Measurements from ENCODE around the gene CCDC30. TPM values are rescaled to one million over a fixed set of nuclear protein-coding genes. Genes with fewer than 3 reads are reported as not detected.

CCDC30 gene
- total and polyA plus RNA-seq, 9 of the 15 experiments (the other 6 are each of a cell fraction or from before 2014, with no cell fraction given), result 0.05 to 0.91 (median 0.24) TPM

DNA sequence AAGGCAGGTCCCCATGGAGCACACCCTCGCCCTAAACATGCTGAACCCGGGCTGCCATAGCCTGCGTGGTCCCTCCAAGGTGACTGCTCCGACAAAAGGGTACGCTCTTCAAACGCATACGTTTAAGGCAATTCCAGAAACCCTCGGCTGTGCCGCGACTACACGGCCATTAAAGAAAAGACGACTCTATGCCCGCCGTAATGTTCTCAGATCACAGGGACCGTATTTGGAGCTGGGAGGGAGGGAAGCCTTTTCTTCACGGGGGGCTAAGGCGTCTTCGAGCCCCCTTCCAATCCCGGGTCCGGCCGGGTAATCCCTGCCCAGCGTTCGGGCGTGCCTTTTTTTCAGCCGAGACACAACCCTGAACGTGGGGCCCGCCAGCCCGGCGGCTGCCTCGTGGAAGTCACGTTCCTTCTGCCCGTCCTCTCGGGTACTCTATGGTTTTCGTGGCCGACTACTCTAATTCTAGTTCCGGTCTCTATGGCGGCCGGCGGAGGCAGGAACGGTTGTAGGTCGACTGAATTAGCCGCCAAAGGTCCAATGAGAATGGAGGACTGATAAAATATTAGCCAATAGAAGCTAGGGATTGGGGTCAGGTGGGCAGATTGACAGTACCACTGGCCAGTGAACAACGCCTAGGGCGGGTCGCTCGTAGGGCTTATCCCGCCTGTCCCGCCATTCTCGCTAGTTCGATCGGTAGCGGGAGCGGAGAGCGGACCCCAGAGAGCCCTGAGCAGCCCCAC is 218.8 kb downstream of the CCDC30 start, which contains the start of gene YBX1 (continued):
- no peak for TF ChIP-seq SFPQ (IDR thresholded peaks at IDR 0.05; ENCODE audit: low read depth, low read length)
- no peak for TF ChIP-seq SMARCE1 (IDR thresholded peaks at IDR 0.05)
- no peak for TF ChIP-seq XRCC3 (IDR thresholded peaks at IDR 0.05)
- TF ChIP-seq ZNF311 (CRISPR knock-in tag; IDR thresholded peaks at IDR 0.05), result no peak
- peak; percentile 72 for TF ChIP-seq MXD1 (CRISPR knock-in tag; IDR thresholded peaks at IDR 0.05; ENCODE audit: borderline replicate concordance, poor library complexity, severe bottlenecking)
- TF ChIP-seq, protein P1, sequence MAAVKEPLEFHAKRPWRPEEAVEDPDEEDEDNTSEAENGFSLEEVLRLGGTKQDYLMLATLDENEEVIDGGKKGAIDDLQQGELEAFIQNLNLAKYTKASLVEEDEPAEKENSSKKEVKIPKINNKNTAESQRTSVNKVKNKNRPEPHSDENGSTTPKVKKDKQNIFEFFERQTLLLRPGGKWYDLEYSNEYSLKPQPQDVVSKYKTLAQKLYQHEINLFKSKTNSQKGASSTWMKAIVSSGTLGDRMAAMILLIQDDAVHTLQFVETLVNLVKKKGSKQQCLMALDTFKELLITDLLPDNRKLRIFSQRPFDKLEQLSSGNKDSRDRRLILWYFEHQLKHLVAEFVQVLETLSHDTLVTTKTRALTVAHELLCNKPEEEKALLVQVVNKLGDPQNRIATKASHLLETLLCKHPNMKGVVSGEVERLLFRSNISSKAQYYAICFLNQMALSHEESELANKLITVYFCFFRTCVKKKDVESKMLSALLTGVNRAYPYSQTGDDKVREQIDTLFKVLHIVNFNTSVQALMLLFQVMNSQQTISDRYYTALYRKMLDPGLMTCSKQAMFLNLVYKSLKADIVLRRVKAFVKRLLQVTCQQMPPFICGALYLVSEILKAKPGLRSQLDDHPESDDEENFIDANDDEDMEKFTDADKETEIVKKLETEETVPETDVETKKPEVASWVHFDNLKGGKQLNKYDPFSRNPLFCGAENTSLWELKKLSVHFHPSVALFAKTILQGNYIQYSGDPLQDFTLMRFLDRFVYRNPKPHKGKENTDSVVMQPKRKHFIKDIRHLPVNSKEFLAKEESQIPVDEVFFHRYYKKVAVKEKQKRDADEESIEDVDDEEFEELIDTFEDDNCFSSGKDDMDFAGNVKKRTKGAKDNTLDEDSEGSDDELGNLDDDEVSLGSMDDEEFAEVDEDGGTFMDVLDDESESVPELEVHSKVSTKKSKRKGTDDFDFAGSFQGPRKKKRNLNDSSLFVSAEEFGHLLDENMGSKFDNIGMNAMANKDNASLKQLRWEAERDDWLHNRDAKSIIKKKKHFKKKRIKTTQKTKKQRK (IDR thresholded peaks at IDR 0.05; ENCODE audit: borderline replicate concordance, low read depth, low read length), result peak; percentile 70; the same call in 1 of the 2 replicates
- no peak for TF ChIP-seq ZFP36 (IDR thresholded peaks at IDR 0.05; ENCODE audit: low read depth, low read length, partially characterized antibody)
- no peak for TF ChIP-seq NCOA2 (IDR thresholded peaks at IDR 0.05; ENCODE audit: partially characterized antibody in 2 of 2)
- no peak for TF ChIP-seq ZMIZ1 (IDR thresholded peaks at IDR 0.05; ENCODE audit: low read depth in 2 of 2, low read length in 2 of 2)
- TF ChIP-seq CEBPG (CRISPR knock-in tag; IDR thresholded peaks at IDR 0.05), result peak; percentile 33; the same call in 1 of the 2 replicates
- TF ChIP-seq CEBPG (tag; conservative IDR thresholded peaks at IDR 0.05 in 1 of 2, IDR thresholded peaks at IDR 0.05 in 1 of 2), result peak in 1 of 2 experiments; percentile 69; a peak in 1 of 4 replicates
- TF ChIP-seq ZNF76 (CRISPR knock-in tag; IDR thresholded peaks at IDR 0.05; ENCODE audit: borderline replicate concordance), result no peak; the same call in 1 of the 2 replicates
- TF ChIP-seq DNMT1 (IDR thresholded peaks at IDR 0.05), result no peak
- TF ChIP-seq SRSF3 (IDR thresholded peaks at IDR 0.05; ENCODE audit: insufficient read depth, low read length), result no peak
- peak in 1 of 2 experiments; percentile 18; a peak in 1 of 4 replicates for TF ChIP-seq RAD21 (CRISPR knock-in tag; conservative IDR thresholded peaks at IDR 0.05 in 1 of 2, IDR thresholded peaks at IDR 0.05 in 1 of 2)
- TF ChIP-seq MEF2D (tag; conservative IDR thresholded peaks at IDR 0.05; ENCODE audit: low read depth), result 0 out of 2 replicates have a peak, but pooled peaks have one; percentile 16
